Upper lobe of left lung (tissue), 4 donors: ENCODE measurements around the gene USB1.

Experiments
- CTCF ChIP-seq, 6 experiments: fragments of 450-650 bp in 4 of 6; fragments of 200-600 bp in 2 of 6; sonication (generic) in 2 of 6; IDR thresholded peaks; one replicate each; pipeline ENCODE4 v1.5.1; 2016 to 2019; ENCODE audit warnings: antibody characterized with exemption in 6 of 6
- EP300 ChIP-seq, 4 donors: sonication (generic); formaldehyde crosslinking; IDR thresholded peaks; one replicate each; pipeline ENCODE4 v1.5.1; 2017; ENCODE audit warnings: antibody characterized with exemption in 4 of 4, control low read depth in 2 of 4
- POLR2A ChIP-seq, 4 donors: fragments of 450-650 bp; IDR thresholded peaks; one replicate each; pipeline ENCODE4 v1.5.1; 2016 to 2017; ENCODE audit warnings: antibody characterized with exemption in 4 of 4, mild to moderate bottlenecking in 2 of 4
- POLR2AphosphoS5 ChIP-seq, 2 donors: sonication (generic); formaldehyde crosslinking; IDR thresholded peaks; one replicate each; pipeline ENCODE4 v1.5.1; 2017; ENCODE audit warnings: antibody characterized with exemption in 2 of 2

- TF ChIP-seq CTCF (IDR thresholded peaks at IDR 0.05) (no peak), POLR2A (IDR thresholded peaks at IDR 0.05) (no peak), POLR2AphosphoS5 (IDR thresholded peaks at IDR 0.05) (no peak), EP300 (IDR thresholded peaks at IDR 0.05) (no peak)
Measured at GRCh38 chr16:58053682-58054005, 52.4 kb downstream of the USB1 start.
